ENCODE data around the gene ANGEL2.

The ANGEL2 gene

DNA sequence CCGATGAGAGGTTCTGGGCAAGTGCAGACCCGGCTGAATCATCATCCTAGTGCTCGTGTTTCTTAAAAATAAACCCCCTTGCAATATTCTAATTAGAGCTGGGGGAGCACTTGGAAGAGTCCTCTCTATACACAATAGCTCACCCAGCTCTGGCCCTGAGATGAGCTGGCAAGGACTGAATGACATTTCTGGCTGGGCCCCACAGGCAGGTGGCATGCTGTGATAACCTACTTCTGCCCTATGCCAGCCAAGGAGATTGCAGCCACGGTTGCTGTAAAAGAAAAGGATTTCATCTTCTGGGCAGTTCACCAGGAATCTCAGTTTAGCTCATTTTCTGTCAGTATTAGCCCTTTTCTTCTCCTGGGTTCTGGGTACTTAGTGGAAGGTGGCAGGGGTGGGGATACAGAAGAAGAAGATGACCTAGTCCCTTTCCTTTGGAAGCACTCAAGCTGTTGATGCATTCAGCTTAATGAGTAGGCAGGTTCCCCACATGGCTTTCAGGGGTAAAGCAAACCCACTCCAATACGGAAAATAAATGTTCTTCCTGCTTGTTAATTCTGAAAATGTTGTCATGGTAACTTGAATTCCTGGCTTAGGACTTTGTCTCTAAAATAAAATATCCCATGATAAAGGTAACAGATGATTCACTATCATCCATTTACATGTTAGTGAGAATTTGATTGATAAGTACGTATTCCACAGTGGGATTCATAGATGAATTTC is 33.1 kb downstream of the ANGEL2 start:
- no peaks in the 10 kb centered on the region for H3K27me3 ChIP-seq (replicated peaks in 2 of 5; ENCODE audit: control insufficient read depth in 4 of 5, insufficient read depth in 5 of 5, low read length in 4 of 5)
- H3K27ac ChIP-seq (ENCODE audit: insufficient read depth in 1 of 2, low read depth in 1 of 2, low read length in 2 of 2, poor library complexity in 1 of 2, severe bottlenecking in 2 of 2): no peak overlapping the region
- ChIA-PET CTCF (interaction anchor here (0.9 kb wide), 1 partner anchor 12 kb away, joined by 4 read pairs; no protein-coding TSS in a partner anchor), POLR2A (no interaction called here)
- H3K9me3 ChIP-seq (ENCODE audit: control extremely low read depth in 1 of 5, control insufficient read depth in 4 of 5, insufficient read depth in 2 of 5, low read depth in 1 of 5, low read length in 4 of 5): no peaks in the 10 kb centered on the region
- no peaks in the 10 kb centered on the region for H3K4me1 ChIP-seq (ENCODE audit: control extremely low read depth in 1 of 4, control insufficient read depth in 4 of 4, insufficient read depth in 4 of 4, low read length in 3 of 4)
- peak in 2 of 3 donors; percentile 15 to 46 for DNase-seq
- WGBS (ENCODE audit: insufficient coverage): 50% methylated on average over 1 of the region's 6 CpGs
- no peak overlapping the region for H3K4me3 ChIP-seq (ENCODE audit: control insufficient read depth in 1 of 7, extremely low read depth in 1 of 7, insufficient read depth in 4 of 7, low read depth in 2 of 7, low read length in 6 of 7)
- no peaks in the 10 kb centered on the region for H3K36me3 ChIP-seq (ENCODE audit: control insufficient read depth in 4 of 4, insufficient read depth in 4 of 4, low read length in 3 of 4)

DNA sequence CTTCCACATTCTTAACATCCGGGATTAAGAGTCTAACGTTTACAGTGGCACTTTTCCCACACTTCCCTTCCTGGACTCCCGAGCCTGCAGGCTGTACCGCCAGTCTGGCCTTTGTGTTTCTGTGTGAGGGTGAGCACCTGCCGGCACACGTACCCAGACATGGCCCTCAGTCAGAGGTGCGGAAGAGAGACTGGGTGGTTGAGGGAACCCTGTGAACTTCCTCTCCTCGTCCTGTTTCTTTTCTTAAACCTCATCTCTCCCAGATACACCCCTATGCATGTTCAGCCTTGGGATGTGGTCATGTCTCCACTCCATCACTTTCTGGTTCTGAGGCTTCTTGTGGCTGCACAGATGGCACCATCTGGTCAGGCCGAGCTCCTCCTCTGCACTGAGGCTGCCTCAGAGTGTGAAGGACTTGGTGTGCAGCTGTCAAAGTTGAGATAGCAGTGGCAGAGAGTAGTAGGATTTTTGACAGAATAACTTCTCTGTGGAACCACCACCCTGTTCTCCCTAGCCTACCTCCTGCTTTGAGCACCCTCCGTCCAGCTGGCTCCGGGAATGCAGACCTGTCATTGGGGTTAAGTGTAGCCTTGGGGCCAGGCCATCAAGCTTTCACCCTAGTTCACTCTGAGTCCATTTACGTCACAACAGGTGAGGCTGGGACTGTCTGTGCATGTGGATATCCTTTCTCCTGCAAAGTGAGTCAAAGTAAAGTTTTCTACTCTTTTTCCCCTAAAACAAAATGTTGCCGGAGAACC is 33.9 kb downstream of the ANGEL2 start:
- Histone ChIP-seq H3K4me3 (ENCODE audit: control insufficient read depth in 1 of 7, extremely low read depth in 1 of 7, insufficient read depth in 4 of 7, low read depth in 2 of 7, low read length in 6 of 7) (no peak overlapping the region), H3K9me3 (ENCODE audit: control extremely low read depth in 1 of 5, control insufficient read depth in 4 of 5, insufficient read depth in 2 of 5, low read depth in 1 of 5, low read length in 4 of 5) (no peaks in the 10 kb centered on the region), H3K36me3 (ENCODE audit: control insufficient read depth in 4 of 4, insufficient read depth in 4 of 4, low read length in 3 of 4) (no peaks in the 10 kb centered on the region), H3K4me1 (ENCODE audit: control extremely low read depth in 1 of 4, control insufficient read depth in 4 of 4, insufficient read depth in 4 of 4, low read length in 3 of 4) (no peaks in the 10 kb centered on the region), H3K27ac (ENCODE audit: insufficient read depth in 1 of 2, low read depth in 1 of 2, low read length in 2 of 2, poor library complexity in 1 of 2, severe bottlenecking in 2 of 2) (no peak overlapping the region), H3K27me3 (replicated peaks in 2 of 5; ENCODE audit: control insufficient read depth in 4 of 5, insufficient read depth in 5 of 5, low read length in 4 of 5) (no peaks in the 10 kb centered on the region)
- peak in 1 of 3 donors; percentile 8 for DNase-seq
- 91% methylated on average over 6 of the region's 13 CpGs for WGBS (ENCODE audit: insufficient coverage)
- CTCF ChIA-PET: interaction anchor here (1.3 kb wide), 1 partner anchor 8 kb away, joined by 3 read pairs; no protein-coding TSS in a partner anchor
- POLR2A ChIA-PET: no interaction called here

DNA sequence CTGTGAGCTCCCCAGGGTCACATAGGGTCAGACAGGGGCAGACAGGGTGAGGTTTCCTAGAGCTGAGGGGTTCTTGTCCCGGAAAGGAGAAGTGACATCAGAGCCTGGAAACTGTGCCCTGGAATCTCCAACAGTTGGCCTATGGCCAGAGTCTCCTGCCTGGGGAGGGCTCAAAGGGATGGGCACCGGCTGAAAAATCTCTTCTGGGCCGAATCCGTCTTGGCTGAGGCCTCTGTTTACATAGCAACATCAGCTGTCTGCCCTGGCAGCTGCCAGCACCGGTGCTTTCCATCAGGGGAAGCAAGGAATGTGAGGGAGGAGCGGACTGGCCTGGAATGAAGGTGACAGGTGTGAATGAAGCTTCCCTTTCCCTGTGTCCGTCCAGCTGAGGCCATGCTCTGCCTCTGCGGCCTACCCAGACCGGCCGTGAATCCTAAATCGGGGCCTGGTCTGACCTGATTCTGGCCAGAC is 34.6 kb downstream of the ANGEL2 start:
- Histone ChIP-seq H3K4me3 (ENCODE audit: control insufficient read depth in 1 of 7, extremely low read depth in 1 of 7, insufficient read depth in 4 of 7, low read depth in 2 of 7, low read length in 6 of 7) (peak overlapping the region in 1 of 7 experiments; percentile 4), H3K27ac (ENCODE audit: insufficient read depth in 1 of 2, low read depth in 1 of 2, low read length in 2 of 2, poor library complexity in 1 of 2, severe bottlenecking in 2 of 2) (no peak overlapping the region), H3K4me1 (ENCODE audit: control extremely low read depth in 1 of 4, control insufficient read depth in 4 of 4, insufficient read depth in 4 of 4, low read length in 3 of 4) (no peaks in the 10 kb centered on the region), H3K27me3 (replicated peaks in 2 of 5; ENCODE audit: control insufficient read depth in 4 of 5, insufficient read depth in 5 of 5, low read length in 4 of 5) (no peaks in the 10 kb centered on the region), H3K36me3 (ENCODE audit: control insufficient read depth in 4 of 4, insufficient read depth in 4 of 4, low read length in 3 of 4) (no peaks in the 10 kb centered on the region), H3K9me3 (ENCODE audit: control extremely low read depth in 1 of 5, control insufficient read depth in 4 of 5, insufficient read depth in 2 of 5, low read depth in 1 of 5, low read length in 4 of 5) (no peaks in the 10 kb centered on the region)
- DNase-seq: no peak
- POLR2A ChIA-PET: no interaction called here
- WGBS (ENCODE audit: insufficient coverage): 88% methylated on average over 11 of the region's 11 CpGs
- CTCF ChIA-PET: interaction anchor here (0.8 to 1.3 kb wide), 2 partner anchors 9 to 30 kb away, joined by 3 read pairs; no protein-coding TSS in a partner anchor

DNA sequence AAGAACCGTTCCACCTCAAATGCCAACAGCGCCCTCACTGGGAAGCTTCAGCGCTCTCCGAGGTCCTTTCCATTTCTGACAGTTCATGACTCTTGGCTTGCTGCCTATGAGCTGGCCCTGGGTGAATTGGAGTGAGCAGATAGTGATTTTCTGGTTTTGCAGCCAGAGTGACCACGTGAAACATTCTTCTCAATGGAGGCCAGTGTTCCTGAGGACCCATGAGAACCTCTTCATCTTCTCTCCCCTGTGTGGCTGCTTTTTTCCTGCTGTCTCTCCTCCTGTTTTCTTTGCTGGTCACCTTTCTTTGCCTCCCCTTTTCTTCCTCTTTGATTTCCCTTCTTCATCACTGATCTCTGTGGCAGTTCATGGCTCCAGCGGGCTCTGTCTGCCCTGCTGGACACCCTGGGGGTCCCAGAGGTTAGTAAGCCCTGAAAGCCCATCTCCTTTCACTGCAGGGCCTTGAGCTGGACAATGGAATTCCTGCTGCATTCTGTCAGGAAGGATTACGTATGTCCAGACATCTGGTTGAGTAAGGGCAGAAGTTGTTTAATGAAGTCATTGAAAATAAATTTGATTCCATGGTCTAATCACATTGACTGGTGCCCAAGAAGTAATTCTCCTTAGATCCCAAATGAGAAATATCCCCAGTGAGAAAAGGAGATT is 35.4 kb downstream of the ANGEL2 start:
- no peaks in the 10 kb centered on the region for H3K9me3 ChIP-seq (ENCODE audit: control extremely low read depth in 1 of 5, control insufficient read depth in 4 of 5, insufficient read depth in 2 of 5, low read depth in 1 of 5, low read length in 4 of 5)
- H3K27me3 ChIP-seq (replicated peaks in 2 of 5; ENCODE audit: control insufficient read depth in 4 of 5, insufficient read depth in 5 of 5, low read length in 4 of 5): no peaks in the 10 kb centered on the region
- no peak overlapping the region for H3K4me3 ChIP-seq (ENCODE audit: control insufficient read depth in 1 of 7, extremely low read depth in 1 of 7, insufficient read depth in 4 of 7, low read depth in 2 of 7, low read length in 6 of 7)
- DNase-seq: no peak
- no peaks in the 10 kb centered on the region for H3K36me3 ChIP-seq (ENCODE audit: control insufficient read depth in 4 of 4, insufficient read depth in 4 of 4, low read length in 3 of 4)
- no peak overlapping the region for H3K27ac ChIP-seq (ENCODE audit: insufficient read depth in 1 of 2, low read depth in 1 of 2, low read length in 2 of 2, poor library complexity in 1 of 2, severe bottlenecking in 2 of 2)
- 94% methylated on average over 6 of the region's 7 CpGs for WGBS (ENCODE audit: insufficient coverage)
- ChIA-PET POLR2A (no interaction called here), CTCF (interaction anchor here (0.8 to 1.3 kb wide), 3 partner anchors 10 to 30 kb away, joined by 3 read pairs; no protein-coding TSS in a partner anchor)
- H3K4me1 ChIP-seq (ENCODE audit: control extremely low read depth in 1 of 4, control insufficient read depth in 4 of 4, insufficient read depth in 4 of 4, low read length in 3 of 4): no peaks in the 10 kb centered on the region

- no peak for DNase-seq
- H3K27me3 ChIP-seq (replicated peaks in 2 of 5; ENCODE audit: control insufficient read depth in 4 of 5, insufficient read depth in 5 of 5, low read length in 4 of 5): no peaks in the 10 kb centered on the region
- H3K4me1 ChIP-seq (ENCODE audit: control extremely low read depth in 1 of 4, control insufficient read depth in 4 of 4, insufficient read depth in 4 of 4, low read length in 3 of 4): no peaks in the 10 kb centered on the region
- POLR2A ChIA-PET: interaction anchor here (0.8 kb wide), 1 partner anchor 152 kb away, joined by 3 read pairs; no protein-coding TSS in a partner anchor
- WGBS (ENCODE audit: insufficient coverage): 98% methylated on average over 7 of the region's 14 CpGs
- CTCF ChIA-PET: interaction anchor here (0.8 kb wide), 1 partner anchor 11 kb away, joined by 3 read pairs; no protein-coding TSS in a partner anchor
- H3K9me3 ChIP-seq (ENCODE audit: control extremely low read depth in 1 of 5, control insufficient read depth in 4 of 5, insufficient read depth in 2 of 5, low read depth in 1 of 5, low read length in 4 of 5): no peaks in the 10 kb centered on the region
- no peak overlapping the region for H3K4me3 ChIP-seq (ENCODE audit: control insufficient read depth in 1 of 7, extremely low read depth in 1 of 7, insufficient read depth in 4 of 7, low read depth in 2 of 7, low read length in 6 of 7)
- H3K27ac ChIP-seq (ENCODE audit: insufficient read depth in 1 of 2, low read depth in 1 of 2, low read length in 2 of 2, poor library complexity in 1 of 2, severe bottlenecking in 2 of 2): no peak overlapping the region
- no peaks in the 10 kb centered on the region for H3K36me3 ChIP-seq (ENCODE audit: control insufficient read depth in 4 of 4, insufficient read depth in 4 of 4, low read length in 3 of 4)
Measured at GRCh38 chr1:212979340-212980122, 36.1 kb downstream of the ANGEL2 start.

GRCh38 chr1:212977781-212978645 is 37.7 kb downstream of the ANGEL2 start:
- Histone ChIP-seq H3K4me3 (ENCODE audit: control insufficient read depth in 1 of 7, extremely low read depth in 1 of 7, insufficient read depth in 4 of 7, low read depth in 2 of 7, low read length in 6 of 7) (no peak overlapping the region), H3K27me3 (replicated peaks in 2 of 5; ENCODE audit: control insufficient read depth in 4 of 5, insufficient read depth in 5 of 5, low read length in 4 of 5) (no peaks in the 10 kb centered on the region), H3K27ac (ENCODE audit: insufficient read depth in 1 of 2, low read depth in 1 of 2, low read length in 2 of 2, poor library complexity in 1 of 2, severe bottlenecking in 2 of 2) (no peak overlapping the region), H3K9me3 (ENCODE audit: control extremely low read depth in 1 of 5, control insufficient read depth in 4 of 5, insufficient read depth in 2 of 5, low read depth in 1 of 5, low read length in 4 of 5) (no peaks in the 10 kb centered on the region), H3K36me3 (ENCODE audit: control insufficient read depth in 4 of 4, insufficient read depth in 4 of 4, low read length in 3 of 4) (peaks cover 0 to 5% (median 0%) of the 10 kb centered on the region in 4 experiments), H3K4me1 (ENCODE audit: control extremely low read depth in 1 of 4, control insufficient read depth in 4 of 4, insufficient read depth in 4 of 4, low read length in 3 of 4) (no peaks in the 10 kb centered on the region)
- WGBS (ENCODE audit: insufficient coverage): 100% methylated on average over 8 of the region's 16 CpGs
- DNase-seq: no peak
- ChIA-PET POLR2A (interaction anchor here (0.5 kb wide), 1 partner anchor 161 kb away, joined by 5 read pairs; no protein-coding TSS in a partner anchor), CTCF (interaction anchor here (1.0 kb wide), 1 partner anchor 10 kb away, joined by 3 read pairs; no protein-coding TSS in a partner anchor)

Measured in common myeloid progenitor, CD34-positive (primary cell).